GM18858 (cell line): Measurements from ENCODE around the gene DLX6.

Source experiments
- ATAC-seq: cut with Tn5 transposase; IDR thresholded peaks from one replicate; pipeline ENCODE4 v1.9.1; 2021; ENCODE audit not compliant: unreplicated experiment

The DLX6 gene

DNA sequence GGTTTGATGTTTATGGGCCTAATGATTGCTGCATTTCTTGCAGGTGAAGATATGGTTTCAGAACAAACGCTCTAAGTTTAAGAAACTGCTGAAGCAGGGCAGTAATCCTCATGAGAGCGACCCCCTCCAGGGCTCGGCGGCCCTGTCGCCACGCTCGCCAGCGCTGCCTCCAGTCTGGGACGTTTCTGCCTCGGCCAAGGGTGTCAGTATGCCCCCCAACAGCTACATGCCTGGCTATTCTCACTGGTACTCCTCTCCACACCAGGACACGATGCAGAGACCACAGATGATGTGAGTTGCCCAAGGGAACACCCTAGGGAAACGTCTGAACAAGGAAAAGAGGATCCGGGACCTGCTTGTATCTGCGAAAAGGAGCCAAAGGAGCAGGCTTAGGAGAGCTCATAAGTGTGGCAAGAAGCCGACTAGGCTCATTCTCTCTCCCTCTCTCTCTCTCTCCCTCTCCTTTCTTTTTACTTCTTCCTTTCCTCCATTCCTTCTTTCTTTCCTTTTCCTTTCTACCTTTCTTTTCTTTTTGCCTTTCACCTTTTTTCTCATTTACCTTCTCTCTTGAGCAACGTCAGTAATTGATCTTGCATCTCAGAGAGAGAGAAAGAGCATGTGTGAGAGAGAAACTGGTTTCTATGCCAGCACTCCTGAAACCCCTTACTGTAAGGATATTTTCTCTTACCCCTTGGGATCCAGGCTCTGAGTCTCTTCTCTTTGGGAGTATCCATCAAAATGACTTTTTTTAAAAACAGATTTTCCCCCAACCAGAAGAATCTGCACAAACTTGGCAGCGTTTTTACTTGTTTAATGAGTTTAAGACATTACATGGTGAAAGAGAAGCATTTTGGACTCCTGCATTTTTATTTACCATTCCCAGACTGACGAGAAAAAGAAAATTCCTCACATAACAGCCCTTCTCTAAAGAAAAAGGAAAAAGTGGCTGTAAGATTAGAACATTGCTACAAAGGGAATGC is 4.7 kb downstream of the DLX6 start:
- ATAC-seq = no peak

GRCh38 chr7:97011104-97011503 is 5.8 kb downstream of the DLX6 start:
- no peak for ATAC-seq

DNA sequence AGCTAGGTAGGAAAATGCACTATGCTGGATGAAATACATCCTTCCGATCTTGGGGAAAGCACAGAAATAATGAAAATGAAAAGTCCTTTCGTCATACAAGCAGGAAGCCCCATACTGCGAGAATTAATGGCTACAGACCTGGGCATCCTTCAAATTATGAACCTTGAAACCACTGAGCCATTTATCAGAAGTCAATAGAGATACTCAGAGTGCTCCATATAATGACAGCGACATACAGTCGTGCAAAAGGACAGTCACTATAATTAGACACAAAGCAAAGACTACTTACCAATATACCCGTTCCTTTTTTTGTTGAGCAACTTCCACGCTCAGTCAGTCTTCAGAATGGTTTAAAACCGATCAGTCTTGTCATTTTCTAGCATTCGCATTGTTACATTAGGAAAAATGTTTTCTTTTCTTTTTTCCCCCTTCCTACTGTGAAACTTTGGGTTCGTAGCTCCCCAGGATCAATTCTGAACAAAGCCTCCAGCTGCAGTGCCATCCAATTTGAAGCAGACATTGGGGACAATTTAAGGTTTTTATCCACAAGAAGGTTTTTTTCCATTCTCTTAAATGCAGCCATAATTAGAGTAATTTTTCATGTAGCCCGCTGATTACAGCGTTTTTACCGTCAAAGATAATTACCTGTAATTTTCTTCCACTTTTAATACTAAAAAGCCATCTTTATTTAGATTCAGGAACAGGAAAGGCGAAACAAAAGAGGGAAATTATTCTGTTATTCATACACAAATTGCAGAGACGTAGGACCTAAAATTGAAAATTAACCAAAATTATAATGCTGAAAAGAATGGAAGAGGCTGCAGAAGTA is 6.4 kb downstream of the DLX6 start:
- no peak for ATAC-seq

DNA sequence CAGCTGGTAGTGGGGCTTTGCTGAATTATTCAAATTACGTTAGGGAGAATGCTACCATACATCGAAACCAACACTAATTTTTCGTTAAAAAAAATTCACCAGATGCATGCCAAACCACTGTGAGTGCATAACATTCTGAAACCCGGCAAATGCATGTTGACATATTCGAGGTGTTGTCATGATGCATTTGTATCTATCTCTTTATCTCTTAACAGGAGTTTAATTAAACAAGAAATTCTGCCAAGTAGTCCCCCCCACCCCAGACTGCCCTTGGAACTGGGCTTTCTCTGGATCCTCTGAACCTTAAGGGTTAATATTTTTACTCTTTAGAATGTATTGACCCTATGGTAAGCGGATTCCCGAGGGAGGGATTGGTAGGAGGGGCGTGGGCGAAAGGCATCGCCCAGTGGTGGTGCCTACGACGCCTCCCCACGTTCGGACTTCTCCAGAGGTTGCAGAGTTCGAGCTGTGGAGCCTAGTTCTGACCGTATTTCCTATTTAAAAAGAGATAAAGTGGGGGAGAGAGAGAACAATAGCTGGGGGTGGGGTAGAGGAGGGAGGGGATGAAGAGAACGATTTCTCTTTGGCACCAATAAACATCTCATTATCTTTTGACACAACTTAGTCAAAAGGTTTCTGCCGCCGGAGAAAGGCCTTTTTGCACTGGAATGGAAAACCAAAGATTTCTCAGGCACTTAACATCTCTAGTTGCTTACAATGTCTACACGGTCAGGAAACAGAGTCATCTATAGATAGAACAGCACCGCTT is 7.2 kb downstream of the DLX6 start:
- no peak for ATAC-seq

DNA sequence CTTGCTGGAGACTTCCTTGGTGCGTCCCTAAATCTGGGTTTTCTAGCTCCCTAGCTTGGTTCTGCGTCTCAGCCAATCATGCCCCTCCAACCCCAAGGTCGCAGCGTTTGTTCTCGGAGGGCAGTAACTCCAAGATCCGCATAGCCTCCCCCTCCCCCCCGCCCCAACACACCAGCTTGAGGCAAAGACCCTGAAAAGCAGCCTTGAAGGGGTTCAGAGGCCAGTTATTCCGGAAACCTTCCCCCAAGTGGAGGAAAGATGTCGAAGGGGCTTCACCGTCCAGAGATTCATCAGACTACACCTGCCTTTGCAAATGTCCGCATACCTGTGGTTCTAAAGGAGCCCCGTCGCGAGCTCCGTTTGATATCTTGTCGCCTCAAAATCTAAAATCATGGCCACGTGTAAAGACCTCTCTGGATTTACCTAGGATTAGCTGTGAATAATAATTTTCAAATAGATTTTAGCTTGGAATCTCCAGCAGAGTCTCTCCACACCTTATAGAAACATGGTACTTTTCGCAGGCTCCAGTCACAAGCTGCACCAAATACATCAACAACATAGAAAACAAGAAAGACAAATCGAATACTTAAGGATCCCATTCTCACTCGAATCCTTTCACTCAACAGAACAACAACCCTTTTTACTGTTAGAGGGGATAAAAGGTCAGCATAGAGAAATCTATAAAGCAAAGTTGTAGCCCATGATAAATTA is 7.9 kb downstream of the DLX6 start:
- ATAC-seq = no peak

- no peak for ATAC-seq
Measured at GRCh38 chr7:97013845-97014134, 8.4 kb downstream of the DLX6 start.

- no peak for ATAC-seq
Measured at GRCh38 chr7:97014145-97014750, 8.9 kb downstream of the DLX6 start.

DNA sequence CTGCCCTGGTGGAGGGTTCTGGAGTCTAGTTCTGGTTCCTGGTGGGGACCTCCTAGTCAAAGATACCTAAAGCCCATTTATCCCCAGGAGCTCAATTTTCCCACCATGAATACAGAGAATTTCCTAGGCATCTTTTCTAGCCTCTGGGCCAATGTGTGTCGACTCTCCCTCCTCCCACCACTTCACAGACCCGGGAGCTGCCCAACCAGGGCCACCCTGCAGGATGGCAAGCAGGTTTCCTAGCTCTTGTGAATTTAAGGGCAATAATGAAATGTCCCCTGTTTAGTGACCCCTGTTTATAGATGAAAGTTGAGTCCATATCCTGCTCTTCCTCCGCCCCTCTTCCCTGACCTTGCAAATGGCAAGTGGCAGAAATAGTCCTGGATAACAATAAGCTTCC is 9.9 kb downstream of the DLX6 start:
- ATAC-seq = no peak

DNA sequence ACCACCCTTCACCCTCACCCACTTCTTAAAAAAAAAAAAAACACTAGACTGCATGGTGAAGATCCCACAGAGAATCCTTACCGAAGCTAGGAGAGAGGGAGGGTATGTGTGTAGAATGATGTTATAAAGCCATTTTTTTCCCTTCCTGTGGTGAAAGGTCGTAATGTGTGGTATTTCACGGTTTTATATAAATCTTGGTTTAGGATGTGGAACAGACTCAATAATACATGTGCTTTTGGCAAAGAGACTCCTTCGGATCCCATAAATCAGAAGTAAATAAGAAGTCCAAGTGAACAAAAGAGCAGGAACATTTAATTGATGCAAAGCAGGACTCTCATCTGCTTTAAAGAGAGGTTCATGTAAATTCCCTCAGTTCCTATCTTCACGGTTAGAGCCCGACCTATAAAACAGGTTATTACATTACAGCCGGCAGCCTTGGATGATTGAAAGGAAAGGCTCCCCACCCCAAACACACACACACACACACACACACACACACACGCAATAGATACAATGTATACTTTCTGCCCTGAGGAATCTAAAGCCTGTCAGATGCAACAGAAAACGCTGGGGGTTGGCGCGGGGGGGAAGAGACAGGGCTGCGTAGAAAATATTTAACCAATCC is 10.5 kb downstream of the DLX6 start:
- ATAC-seq = no peak

DNA sequence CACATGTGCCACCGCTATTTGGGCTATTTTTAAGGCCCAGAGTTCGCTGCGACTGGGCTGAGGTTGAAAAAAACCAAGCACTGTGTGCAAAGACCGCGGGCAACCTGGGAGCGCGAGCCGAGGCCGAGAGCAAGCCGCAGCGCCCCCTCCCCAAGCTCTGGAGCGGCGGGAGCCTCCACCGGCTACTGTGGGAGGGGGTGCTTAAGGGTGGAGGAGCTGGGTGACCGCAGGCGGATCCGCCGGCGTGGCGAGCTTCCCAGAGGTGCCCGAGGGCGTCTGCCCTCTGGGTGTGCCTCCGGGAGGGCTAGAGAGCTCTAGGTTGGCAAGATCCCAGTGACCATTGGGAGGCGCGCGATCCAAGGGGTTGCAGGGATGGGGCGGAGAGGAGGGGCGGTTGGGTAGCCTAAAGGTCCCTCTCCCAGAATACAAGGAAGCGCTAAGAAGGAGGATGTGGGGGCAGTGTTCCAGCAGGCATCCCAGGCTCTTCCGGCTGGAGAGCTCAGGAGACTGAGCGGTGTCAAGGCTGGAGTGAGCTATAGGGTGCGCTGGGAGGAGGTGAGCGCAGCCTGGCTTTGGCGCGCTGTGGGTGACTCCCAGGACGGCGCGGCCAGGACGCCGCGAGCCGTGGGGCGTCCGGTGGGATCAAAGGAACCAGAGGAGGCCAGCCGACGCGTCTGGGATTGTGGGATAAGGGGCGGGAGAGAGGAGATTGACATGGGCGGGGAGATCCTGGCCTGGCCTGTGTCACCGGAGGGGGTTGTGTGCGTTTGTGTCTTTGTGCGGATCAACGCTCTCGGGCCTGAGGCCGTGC is 11.2 kb downstream of the DLX6 start:
- no peak for ATAC-seq

GRCh38 chr7:97017192-97018125 is 12.1 kb downstream of the DLX6 start:
- no peak for ATAC-seq

DNA sequence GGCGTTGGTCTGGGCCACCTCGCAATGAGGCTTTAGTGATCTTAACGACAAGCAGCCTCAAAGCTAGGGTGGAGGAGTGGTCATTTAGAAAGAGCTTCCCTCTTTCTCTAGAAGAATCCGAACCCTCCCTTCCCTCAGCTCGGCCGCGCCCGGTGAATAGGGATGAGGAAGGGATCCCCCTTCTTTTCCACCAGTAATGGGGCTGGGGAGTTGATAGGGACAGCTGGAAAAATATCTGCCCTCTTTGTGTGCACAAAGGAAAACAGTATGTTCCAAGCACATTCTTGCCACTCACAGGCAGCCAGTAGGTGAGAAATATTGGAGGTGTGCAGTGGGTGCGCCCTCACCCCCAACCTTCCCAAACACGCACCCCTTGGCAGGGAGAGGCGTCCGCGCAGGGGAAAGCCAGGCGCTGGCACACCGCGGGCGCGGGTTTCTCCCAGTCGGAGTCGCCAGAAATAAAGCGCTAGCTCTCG is 12.8 kb downstream of the DLX6 start:
- ATAC-seq = no peak

DNA sequence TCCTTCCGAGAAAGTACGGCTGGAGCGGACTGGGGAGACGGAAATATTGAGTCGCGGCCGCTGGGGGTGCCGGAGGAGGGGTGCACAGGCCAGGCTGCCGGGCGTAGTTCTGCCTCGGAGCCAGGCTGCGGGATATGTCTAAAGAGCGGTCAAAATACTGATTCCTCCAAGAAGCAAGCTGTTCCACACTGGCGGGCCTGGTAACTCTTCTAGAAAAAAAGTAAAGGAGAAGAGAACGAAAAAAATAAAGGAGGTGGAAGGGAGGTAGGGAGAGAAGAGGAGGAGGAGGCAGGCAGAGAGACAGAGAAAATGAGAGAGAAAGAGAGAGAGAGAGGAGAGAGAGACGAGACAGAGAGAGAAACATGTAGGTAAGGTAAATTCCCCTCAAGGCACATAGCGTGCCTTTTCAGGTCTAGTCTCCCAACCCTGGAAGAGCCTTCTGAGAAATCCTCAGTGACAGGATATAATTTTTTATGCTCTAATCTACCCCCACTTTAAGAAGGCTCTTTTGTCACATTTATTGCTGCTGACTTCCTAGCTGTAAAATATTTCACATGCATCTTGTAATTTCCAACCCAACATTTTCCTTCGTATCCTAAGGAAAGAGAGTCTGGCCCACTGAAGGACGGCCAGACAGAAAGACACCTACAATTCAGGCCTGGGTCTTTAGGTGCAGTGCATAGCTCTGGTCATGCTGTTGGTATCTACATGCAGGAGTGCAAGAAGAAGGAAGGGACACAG is 13.6 kb downstream of the DLX6 start:
- no peak for ATAC-seq

- ATAC-seq = no peak
Measured at GRCh38 chr7:97019710-97020225, 14.4 kb downstream of the DLX6 start.

- no peak for ATAC-seq
Measured at GRCh38 chr7:97020601-97020995, 15.2 kb downstream of the DLX6 start.

DNA sequence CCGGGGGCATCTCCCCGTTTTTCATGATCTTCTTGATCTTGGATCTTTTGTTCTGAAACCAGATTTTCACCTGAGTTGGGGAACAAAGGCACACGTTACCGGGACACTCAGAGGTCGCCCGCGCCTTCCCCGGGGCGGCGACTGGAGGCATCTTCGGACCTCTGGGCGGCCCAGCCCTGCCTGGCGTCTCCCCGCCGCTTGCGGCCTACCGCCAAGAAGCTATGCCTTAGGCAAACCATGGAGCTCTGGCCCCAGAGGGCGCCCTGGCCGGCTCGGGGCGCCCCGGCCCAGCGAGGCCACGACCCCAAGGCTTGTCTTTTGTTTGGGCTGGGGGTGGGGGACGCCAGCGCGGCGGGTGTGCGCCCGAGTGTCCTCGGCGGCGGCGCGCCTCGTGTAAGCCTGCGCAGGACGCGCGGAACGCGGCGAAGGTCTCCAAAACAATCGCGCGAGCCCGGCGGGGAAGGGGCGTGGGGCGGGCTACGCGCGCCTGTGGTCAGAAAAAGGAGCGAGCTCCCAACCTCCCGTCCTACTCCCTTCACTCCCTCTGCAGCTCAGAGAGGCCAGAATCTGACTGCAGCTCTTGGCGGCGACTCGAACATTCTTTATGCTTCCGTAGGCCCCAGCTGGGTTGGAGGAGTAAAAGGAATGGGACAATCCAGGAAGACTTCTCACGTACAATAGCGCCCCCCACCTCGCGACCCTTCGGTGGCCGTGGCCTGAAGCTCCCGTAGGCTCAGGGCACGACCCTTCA is 15.8 kb downstream of the DLX6 start:
- ATAC-seq = no peak
